ENCODE results near the gene LMTK2. TPM values are rescaled to one million over a fixed set of nuclear protein-coding genes. Genes with fewer than 3 reads are reported as not detected.

The LMTK2 gene
- total RNA-seq, 1 experiment from 2014 or later, result 17.8 TPM

- H3K4me3 ChIP-seq (replicated peaks in 1 of 2; ENCODE audit: low read depth in 1 of 2, low read length in 2 of 2), result no peak overlapping the region
- no peak overlapping the region for H3K4me2 ChIP-seq (ENCODE audit: low read length)
- DNase-seq (ENCODE audit: low read depth, low spot score) (no peak), ATAC-seq (no peak)
- peaks cover 4% of the 10 kb centered on the region; the same call in 1 of the 2 replicates for H4K20me1 ChIP-seq (ENCODE audit: insufficient read depth)
- RAD21 ChIA-PET (ENCODE audit: low non-redundant PET in 1 of 2, low total read pairs in 2 of 2, uncharacterized antibody in 2 of 2, unreplicated experiment in 2 of 2), result no interaction called here
- H2AFZ ChIP-seq (ENCODE audit: low read depth, low read length, poor library complexity, severe bottlenecking), result no peak overlapping the region
- H3K79me2 ChIP-seq (ENCODE audit: insufficient read depth, low read length), result no peaks in the 10 kb centered on the region
- H3K27me3 ChIP-seq (ENCODE audit: insufficient read depth, low read length), result no peaks in the 10 kb centered on the region
- CTCF ChIA-PET, result no interaction called here
- H3K9me2 ChIP-seq (ENCODE audit: insufficient read depth), result no peaks in the 10 kb centered on the region
- no peak for TF ChIP-seq ZFX (IDR thresholded peaks at IDR 0.05)
- no peak for TF ChIP-seq POLR2A (IDR thresholded peaks at IDR 0.05; ENCODE audit: borderline replicate concordance, extremely low read depth, insufficient read depth, insufficient read length)
- TF ChIP-seq EZH2phosphoT487 (IDR thresholded peaks at IDR 0.05; ENCODE audit: borderline replicate concordance), result no peak
- no peak for TF ChIP-seq EGR1 (IDR thresholded peaks at IDR 0.05; ENCODE audit: low read depth)
- TF ChIP-seq YY1 (IDR thresholded peaks at IDR 0.05; ENCODE audit: extremely low read depth, insufficient replicate concordance, low read depth, low read length), result no peak
- no peak for TF ChIP-seq ZNF274 (IDR thresholded peaks at IDR 0.05; ENCODE audit: low read depth, low read length)
- TF ChIP-seq REST (IDR thresholded peaks at IDR 0.05; ENCODE audit: low read depth), result no peak
- TF ChIP-seq TCF7L2 (IDR thresholded peaks at IDR 0.05; ENCODE audit: borderline replicate concordance, extremely low read depth, insufficient read depth, insufficient read length), result no peak
- TF ChIP-seq POLR2AphosphoS5 (IDR thresholded peaks at IDR 0.05; ENCODE audit: low read depth, low read length), result no peak
- TF ChIP-seq JUND (IDR thresholded peaks at IDR 0.05), result no peak
- TF ChIP-seq, protein P1, sequence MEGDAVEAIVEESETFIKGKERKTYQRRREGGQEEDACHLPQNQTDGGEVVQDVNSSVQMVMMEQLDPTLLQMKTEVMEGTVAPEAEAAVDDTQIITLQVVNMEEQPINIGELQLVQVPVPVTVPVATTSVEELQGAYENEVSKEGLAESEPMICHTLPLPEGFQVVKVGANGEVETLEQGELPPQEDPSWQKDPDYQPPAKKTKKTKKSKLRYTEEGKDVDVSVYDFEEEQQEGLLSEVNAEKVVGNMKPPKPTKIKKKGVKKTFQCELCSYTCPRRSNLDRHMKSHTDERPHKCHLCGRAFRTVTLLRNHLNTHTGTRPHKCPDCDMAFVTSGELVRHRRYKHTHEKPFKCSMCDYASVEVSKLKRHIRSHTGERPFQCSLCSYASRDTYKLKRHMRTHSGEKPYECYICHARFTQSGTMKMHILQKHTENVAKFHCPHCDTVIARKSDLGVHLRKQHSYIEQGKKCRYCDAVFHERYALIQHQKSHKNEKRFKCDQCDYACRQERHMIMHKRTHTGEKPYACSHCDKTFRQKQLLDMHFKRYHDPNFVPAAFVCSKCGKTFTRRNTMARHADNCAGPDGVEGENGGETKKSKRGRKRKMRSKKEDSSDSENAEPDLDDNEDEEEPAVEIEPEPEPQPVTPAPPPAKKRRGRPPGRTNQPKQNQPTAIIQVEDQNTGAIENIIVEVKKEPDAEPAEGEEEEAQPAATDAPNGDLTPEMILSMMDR (IDR thresholded peaks at IDR 0.05 in 2 of 3, conservative IDR thresholded peaks at IDR 0.05 in 1 of 3; ENCODE audit: borderline replicate concordance in 1 of 3, insufficient read depth in 1 of 3, low read depth in 2 of 3, low read length in 2 of 3), result no peak
- no peak for TF ChIP-seq ELF1 (IDR thresholded peaks at IDR 0.05; ENCODE audit: borderline replicate concordance, low read depth)
- no peak for TF ChIP-seq CEBPB (IDR thresholded peaks at IDR 0.05; ENCODE audit: low read depth)
- H3K4me1 ChIP-seq (ENCODE audit: control insufficient read depth in 1 of 2, insufficient read depth in 2 of 2, low read length in 2 of 2), result no peaks in the 10 kb centered on the region
- H3K9ac ChIP-seq (ENCODE audit: low read length), result no peak overlapping the region
- H3K27ac ChIP-seq (ENCODE audit: low read depth, low read length), result no peak overlapping the region
- no TSS peak for BruUV-seq (replicated peaks)
- POLR2A ChIA-PET, result no interaction called here
- intact Hi-C loops (cut with micrococcal nuclease), result no loop called here
- no peaks in the 10 kb centered on the region for H3K36me3 ChIP-seq (ENCODE audit: control insufficient read depth in 1 of 2, insufficient read depth in 2 of 2, low read length in 2 of 2)
- no peaks in the 10 kb centered on the region for H3K9me3 ChIP-seq (ENCODE audit: control insufficient read depth in 1 of 2, insufficient read depth in 1 of 2, low read depth in 1 of 2, low read length in 2 of 2)
Measured at GRCh38 chr7:98186452-98187137, 79.9 kb downstream of the LMTK2 start.

Data from HCT116 (cell line).